ENCODE measurements around the gene MAP2K3. TPM values are rescaled to one million over a fixed set of nuclear protein-coding genes. Genes with fewer than 3 reads are reported as not detected.

MAP2K3 gene
- total RNA-seq, 1 donor from 2014 or later: 74.0 TPM

GRCh38 chr17:21252796-21253645 is 31.5 kb upstream of the MAP2K3 start, which contains the start of gene NATD1:
NATD1 (minus strand) TSS chr17:21253410; CDS start chr17:21253264, 146 bp downstream.
- peak; percentile 89 for DNase-seq (ENCODE audit: low spot score)

DNA sequence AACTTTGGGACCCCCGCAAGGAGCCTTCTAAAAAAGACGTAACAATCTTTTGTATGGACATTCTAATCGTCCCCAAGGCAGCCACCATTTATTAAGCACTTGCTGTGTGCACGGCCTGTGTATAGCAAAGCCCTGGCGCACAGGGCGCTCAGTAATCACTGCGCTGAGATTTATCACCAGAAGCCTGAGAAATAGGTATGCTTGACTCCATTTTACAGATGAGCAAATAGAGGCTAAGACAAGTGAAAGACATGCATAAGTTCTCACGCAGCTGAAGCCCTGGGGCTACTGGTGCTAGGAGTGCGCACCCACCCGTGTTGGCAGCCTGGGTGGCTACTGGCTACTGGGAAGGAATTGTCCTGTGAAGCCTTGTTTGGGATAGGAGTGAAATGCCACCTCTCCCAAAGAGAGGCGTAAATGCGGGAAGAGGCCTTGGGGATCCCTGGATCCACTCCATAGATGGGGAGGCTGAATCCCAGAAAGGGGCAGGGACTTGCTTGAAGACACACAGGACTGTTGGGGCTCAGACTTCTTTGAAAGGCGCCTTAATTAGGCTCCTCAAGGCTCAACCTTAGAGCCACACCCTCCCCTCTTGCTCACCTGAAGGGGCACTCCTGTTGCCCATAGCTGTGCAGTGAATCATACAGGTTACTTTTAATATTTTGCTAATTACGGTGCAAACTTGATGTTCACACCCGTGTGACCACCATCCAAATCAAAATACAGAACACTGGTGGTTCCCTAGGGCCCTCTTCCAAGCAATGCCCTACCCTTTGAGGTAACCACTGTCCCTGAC is 30.7 kb upstream of the MAP2K3 start:
- no peak for DNase-seq (ENCODE audit: low spot score)

GRCh38 chr17:21258593-21258992 is 25.9 kb upstream of the MAP2K3 start:
- no peak for DNase-seq (ENCODE audit: low spot score)

DNA sequence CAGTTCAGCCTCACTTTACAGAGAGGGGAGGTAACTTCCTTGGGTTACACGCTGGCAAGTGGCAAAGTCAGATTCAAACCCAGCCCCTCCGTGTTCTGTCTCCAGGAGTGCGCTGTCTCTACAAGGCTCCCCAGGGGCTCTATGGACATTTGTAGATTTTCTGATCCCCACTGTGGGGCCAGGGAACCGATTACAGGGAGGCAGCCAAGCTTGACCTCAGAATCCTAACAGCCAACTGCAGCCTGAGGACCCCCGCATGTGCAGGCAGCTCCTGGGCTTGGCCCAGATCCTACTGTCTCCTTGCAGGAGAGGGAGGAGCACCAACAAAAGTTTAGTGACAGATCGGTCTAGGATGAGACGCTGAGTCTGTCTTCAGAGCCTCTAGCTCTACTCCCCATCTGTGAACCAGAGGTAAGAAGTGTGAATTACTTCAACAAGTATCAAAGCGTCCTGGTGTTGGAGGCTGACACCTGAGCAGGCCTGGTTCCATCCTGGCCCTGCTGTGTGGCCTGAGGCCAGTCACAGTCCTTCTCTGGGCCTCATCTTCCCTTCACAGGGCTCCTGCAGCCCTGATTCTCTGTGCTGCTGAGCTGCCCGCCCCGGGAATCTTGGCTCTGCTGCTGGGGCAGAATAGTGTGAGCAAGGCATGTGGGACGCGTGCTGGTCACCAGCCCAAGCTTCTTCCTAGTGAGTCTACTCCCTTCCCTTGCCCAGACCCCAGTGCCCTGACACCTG is 22.1 kb upstream of the MAP2K3 start:
- no peak for DNase-seq (ENCODE audit: low spot score)

- DNase-seq (ENCODE audit: low spot score): no peak
Measured at GRCh38 chr17:21263376-21263775, 21.1 kb upstream of the MAP2K3 start.

GRCh38 chr17:21268596-21269188 is 15.8 kb upstream of the MAP2K3 start:
- DNase-seq (ENCODE audit: low spot score): no peak

DNA sequence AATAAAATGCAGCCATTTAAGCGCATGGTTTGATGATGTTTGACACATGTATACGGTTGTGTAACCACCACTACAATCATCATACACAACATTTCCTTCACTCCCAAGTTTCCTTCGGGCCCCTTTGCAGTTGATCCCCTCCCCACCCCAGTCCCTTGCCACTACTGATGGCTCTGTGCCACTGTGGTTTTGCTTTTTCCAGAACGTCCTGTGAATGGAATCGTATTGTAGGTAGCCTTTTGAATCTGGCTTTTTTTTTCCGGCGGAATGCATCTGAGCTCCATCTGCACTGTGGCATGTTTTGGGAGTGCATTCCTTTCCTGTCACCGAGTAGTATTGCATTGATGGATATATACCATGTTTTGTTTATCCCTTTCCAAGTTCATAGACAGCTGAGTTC is 15.1 kb upstream of the MAP2K3 start:
- DNase-seq (ENCODE audit: low spot score): no peak

GRCh38 chr17:21271454-21272183 is 12.9 kb upstream of the MAP2K3 start:
- DNase-seq (ENCODE audit: low spot score): no peak

- DNase-seq (ENCODE audit: low spot score): no peak
Measured at GRCh38 chr17:21272250-21272649, 12.3 kb upstream of the MAP2K3 start.

DNA sequence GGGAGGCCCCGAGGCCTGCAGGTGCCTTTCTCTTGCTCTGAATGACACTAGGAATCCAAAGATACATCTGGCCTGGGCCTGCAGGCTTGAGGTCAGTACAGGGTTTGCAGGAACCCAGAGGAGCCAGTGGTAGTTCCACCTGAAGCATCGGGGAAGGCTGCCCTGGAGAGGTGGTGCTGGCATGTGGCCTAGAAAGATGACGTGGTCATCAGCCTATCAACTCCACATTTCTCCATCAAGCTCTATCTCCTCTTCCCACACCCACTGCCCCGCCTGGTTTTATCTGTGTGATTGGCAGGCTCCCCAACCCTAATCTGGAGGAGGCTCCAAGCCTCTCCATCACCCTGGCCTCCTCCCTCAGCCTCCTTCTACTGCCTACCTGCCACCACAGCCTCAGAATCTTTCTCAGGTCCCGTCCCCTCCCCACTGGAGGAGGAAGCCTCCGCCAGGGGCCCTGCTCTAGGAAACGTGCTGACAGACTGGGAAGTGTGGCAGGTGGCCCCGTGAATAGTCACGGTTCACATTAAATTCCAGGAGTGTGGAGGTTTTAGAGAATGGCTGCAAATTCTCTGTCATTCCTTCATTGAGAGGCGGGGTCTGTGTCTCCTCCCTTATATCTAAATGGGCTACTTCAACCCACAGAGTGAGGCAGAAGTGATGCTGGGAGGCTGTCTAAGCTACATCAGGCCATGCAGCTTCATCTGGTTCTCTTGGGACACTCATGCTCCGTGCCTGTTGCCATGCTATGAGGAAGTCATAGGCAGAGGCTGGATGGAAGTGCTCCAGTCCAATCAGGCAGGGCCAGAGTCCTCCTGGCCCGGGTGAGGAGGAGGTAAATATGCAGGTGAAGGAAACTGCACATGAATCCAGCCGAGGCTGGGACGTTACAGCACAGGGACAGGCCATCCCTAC is 11.4 kb upstream of the MAP2K3 start:
- no peak for DNase-seq (ENCODE audit: low spot score)

GRCh38 chr17:21275047-21275578 is 9.4 kb upstream of the MAP2K3 start:
- DNase-seq (ENCODE audit: low spot score): no peak

DNA sequence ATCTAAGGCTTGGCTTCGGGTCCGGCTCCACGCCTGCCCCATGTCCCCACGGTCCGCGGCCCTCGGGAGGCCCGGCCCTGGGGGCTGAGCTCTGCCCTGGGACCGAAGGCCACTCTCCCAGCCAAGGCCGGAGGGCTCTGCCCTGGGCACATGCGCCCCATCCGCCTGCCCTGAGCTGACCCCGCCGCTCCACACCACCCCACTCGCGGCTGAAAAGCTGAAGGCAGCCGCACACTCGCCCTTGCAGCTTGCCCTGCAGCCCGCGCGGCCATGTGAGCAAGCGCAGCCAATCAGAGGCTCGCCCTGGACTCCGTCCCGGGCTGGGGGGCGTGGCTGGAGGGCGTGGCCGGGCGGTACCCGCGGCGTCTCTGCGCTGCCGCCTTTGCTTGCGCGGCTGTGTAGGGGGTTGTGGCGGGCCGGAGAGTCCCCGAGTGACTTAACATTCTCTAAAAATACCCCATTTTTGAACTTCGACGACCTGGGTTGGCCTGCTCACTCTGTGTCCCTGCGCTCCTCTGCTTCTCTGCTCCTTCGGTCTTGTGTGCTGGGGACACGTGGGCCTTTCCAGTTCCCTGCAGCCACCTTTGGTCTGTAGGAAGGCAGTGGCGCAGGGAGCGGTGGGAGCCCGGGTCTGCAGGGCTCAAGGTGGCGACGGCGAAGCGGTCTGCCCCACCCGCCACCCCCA is 8.8 kb upstream of the MAP2K3 start:
- DNase-seq (ENCODE audit: low spot score): peak; percentile 95

DNA sequence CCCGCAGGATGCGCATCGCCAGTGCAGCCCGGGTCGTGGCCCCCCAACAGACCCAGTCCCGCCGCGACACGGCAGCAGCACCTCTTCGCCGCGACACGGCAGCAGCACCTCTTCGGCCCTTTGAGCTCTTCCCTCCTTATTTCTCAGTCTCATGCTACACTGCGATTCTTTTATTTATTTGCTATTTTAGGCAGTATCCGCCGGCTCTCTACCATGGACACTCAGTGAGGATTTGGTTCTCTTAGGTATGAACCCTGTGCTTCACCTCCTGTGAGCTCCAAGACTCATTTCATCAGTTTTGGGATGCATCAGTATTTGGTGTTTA is 8.3 kb upstream of the MAP2K3 start:
- DNase-seq (ENCODE audit: low spot score): no peak

- no peak for DNase-seq (ENCODE audit: low spot score)
Measured at GRCh38 chr17:21277332-21277731, 7.2 kb upstream of the MAP2K3 start.

- peak; percentile 86 for DNase-seq (ENCODE audit: low spot score)
Measured at GRCh38 chr17:21278450-21279197, 5.9 kb upstream of the MAP2K3 start.

GRCh38 chr17:21279198-21279535 is 5.3 kb upstream of the MAP2K3 start:
- no peak for DNase-seq (ENCODE audit: low spot score)

DNA sequence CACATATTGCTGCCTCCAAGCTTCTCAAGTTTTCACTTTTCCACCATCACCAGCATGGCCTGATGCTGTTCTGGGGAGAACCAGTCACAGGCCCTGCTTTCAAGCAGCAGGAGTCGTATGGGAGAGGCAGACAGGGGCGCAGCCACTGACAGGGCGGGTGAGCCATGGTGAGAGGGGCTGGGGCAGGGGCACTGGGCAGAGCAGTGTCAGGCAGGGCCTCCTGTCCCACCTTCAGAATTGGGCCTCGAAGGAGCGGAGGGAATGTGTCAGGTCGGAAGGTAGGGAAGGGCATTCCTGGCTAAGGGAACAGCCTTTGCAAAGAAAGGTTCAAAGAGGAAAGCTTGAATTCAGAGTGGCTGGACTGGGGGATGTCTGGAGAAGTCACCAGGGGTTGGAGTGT is 4.9 kb upstream of the MAP2K3 start:
- no peak for DNase-seq (ENCODE audit: low spot score)

GRCh38 chr17:21280081-21280518 is 4.4 kb upstream of the MAP2K3 start:
- DNase-seq (ENCODE audit: low spot score): peak; percentile 89

GRCh38 chr17:21282231-21282630 is 2.3 kb upstream of the MAP2K3 start:
- DNase-seq (ENCODE audit: low spot score): no peak
